Upper lobe of right lung (tissue), 1 donor: ENCODE data around the gene INHBC. TPM values are rescaled to one million over a fixed set of nuclear protein-coding genes. Genes with fewer than 3 reads are reported as not detected.

Experiments
- ATAC-seq: fragments of 200-7000 bp; cut with Tn5 transposase; one replicate; pipeline ENCODE4 v1.9.1; 2020; ENCODE audit warnings: mild to moderate bottlenecking, moderate library complexity
- DNase-seq: peaks from one replicate; pipeline ENCODE4 v3.0.0-alpha.2; 2020
- H3K27ac ChIP-seq: fragments of 200-600 bp; one replicate; pipeline ENCODE4 v1.8.0; 2022
- H3K27me3 ChIP-seq: fragments of 200-600 bp; one replicate; pipeline ENCODE4 v1.8.0; 2022; ENCODE audit warnings: mild to moderate bottlenecking
- H3K36me3 ChIP-seq: fragments of 200-600 bp; one replicate; pipeline ENCODE4 v1.8.0; 2022
- H3K4me1 ChIP-seq: fragments of 200-600 bp; one replicate; pipeline ENCODE4 v1.8.0; 2022
- H3K4me3 ChIP-seq: fragments of 200-600 bp; one replicate; pipeline ENCODE4 v1.8.0; 2022; ENCODE audit warnings: mild to moderate bottlenecking
- H3K9me3 ChIP-seq: fragments of 200-600 bp; one replicate; pipeline ENCODE4 v1.8.0; 2022
- intact Hi-C: fragments of 100-400 bp; cut with DNase I; formaldehyde crosslinking; loops from one replicate; pipeline ENCODE4 v1.11.0; 2022
- total RNA-seq: library from RNA; stranded (reverse); fragmentation: NEBNext Ultra II Directional; extraction: Animal tissue kit (Norgen Biotek cat#: 25700); gene quantifications from one replicate; pipeline ENCODE4 v1.2.1, GENCODE V29; 2021
- TF ChIP-seq, protein P1 (sequence below): fragments of 200-600 bp; IDR thresholded peaks from one replicate; pipeline ENCODE4 v1.8.0; 2022; ENCODE audit warnings: antibody characterized with exemption
- donor health status: DM: no; HTN: yes; CAD: no; lungs with severe emphysema.

Gene INHBC
- total RNA-seq, 1 donor from 2014 or later = not detected

DNA sequence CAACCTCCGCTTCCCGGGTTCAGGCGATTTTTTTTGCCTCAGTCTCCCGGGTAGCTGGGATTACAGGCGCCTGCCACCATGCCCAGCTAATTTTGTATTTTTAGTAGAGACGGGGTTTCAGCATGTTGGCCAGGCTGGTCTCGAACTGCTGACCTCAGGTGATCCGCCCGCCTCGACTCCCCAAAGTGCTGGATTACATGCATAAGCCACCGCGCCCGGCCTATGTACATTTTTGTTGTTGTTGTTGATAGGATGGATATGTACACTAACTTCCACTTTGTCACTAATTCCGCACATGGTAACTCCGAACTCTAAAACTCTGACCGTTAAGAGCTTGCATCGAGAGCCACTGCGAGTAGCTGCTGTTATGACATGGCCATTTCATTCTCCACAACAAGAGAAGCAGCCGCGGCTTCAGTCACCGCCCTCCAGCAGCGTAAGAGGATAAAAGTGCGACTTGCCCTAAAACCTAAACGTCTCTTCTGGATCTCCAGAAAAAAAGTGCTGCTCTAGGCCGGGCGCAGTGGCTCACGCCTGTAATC is 52.5 kb downstream of the INHBC start:
- Histone ChIP-seq H3K27me3 (no peaks in the 10 kb centered on the region), H3K4me3 (peak overlapping the region; percentile 87), H3K4me1 (peaks cover 8% of the 10 kb centered on the region), H3K27ac (peak overlapping the region; percentile 71), H3K36me3 (peaks cover 31% of the 10 kb centered on the region), H3K9me3 (no peaks in the 10 kb centered on the region)
- DNase-seq = no peak
- no peak for ATAC-seq
- intact Hi-C loops = no loop called here
- TF ChIP-seq, protein P1, sequence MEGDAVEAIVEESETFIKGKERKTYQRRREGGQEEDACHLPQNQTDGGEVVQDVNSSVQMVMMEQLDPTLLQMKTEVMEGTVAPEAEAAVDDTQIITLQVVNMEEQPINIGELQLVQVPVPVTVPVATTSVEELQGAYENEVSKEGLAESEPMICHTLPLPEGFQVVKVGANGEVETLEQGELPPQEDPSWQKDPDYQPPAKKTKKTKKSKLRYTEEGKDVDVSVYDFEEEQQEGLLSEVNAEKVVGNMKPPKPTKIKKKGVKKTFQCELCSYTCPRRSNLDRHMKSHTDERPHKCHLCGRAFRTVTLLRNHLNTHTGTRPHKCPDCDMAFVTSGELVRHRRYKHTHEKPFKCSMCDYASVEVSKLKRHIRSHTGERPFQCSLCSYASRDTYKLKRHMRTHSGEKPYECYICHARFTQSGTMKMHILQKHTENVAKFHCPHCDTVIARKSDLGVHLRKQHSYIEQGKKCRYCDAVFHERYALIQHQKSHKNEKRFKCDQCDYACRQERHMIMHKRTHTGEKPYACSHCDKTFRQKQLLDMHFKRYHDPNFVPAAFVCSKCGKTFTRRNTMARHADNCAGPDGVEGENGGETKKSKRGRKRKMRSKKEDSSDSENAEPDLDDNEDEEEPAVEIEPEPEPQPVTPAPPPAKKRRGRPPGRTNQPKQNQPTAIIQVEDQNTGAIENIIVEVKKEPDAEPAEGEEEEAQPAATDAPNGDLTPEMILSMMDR = no peak

DNA sequence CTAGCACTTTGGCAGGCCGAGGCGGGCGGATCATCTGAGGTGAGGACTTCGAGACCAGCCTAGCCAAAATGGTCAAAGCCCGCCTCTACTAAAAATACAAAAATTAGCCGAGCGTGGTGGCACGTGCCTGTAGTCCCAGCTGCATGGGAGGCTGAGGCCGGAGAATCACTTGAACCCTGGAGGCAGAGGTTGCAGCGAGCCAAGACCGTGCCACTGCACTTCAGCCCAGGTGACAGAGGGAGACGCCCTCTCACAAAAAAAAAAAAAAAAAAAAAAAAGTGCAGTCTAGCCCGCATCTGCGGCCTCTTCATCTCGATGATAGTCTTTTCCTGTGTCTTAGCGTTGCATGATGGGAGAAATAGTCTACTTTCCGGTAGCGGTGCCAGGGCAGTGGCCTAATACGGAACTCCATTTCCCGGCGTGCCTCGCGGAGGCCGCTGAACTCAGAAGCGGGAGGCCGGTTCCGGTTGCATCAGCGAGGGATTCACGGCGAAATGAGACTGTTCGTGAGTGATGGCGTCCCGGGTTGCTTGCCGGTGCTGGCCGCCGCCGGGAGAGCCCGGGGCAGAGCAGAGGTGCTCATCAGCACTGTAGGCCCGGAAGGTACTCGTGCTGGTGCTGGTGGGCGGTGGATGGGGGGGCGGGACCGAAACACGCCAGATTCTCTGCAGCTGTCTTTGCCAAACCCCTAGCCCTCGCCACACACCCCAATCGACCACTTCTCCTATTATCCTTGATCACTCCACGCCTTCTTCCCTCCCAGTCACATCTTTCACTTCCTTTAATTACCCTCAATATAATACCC is 53.2 kb downstream of the INHBC start, which contains the start of gene MARS1:
MARS1 (plus strand) TSS at position 472 of the 805 bp plus-strand sequence; CDS start at position 495, 23 bp downstream.
- intact Hi-C loops = no loop called here
- TF ChIP-seq, protein P1 = no peak
- Histone ChIP-seq H3K4me1 (peaks cover 8% of the 10 kb centered on the region), H3K9me3 (no peaks in the 10 kb centered on the region), H3K27me3 (no peaks in the 10 kb centered on the region), H3K36me3 (peaks cover 37% of the 10 kb centered on the region), H3K27ac (peak within 1 kb of the TSS; percentile 71), H3K4me3 (peak within 1 kb of the TSS; percentile 87)
- ATAC-seq = peak; percentile 99
- DNase-seq = peak; percentile 97

DNA sequence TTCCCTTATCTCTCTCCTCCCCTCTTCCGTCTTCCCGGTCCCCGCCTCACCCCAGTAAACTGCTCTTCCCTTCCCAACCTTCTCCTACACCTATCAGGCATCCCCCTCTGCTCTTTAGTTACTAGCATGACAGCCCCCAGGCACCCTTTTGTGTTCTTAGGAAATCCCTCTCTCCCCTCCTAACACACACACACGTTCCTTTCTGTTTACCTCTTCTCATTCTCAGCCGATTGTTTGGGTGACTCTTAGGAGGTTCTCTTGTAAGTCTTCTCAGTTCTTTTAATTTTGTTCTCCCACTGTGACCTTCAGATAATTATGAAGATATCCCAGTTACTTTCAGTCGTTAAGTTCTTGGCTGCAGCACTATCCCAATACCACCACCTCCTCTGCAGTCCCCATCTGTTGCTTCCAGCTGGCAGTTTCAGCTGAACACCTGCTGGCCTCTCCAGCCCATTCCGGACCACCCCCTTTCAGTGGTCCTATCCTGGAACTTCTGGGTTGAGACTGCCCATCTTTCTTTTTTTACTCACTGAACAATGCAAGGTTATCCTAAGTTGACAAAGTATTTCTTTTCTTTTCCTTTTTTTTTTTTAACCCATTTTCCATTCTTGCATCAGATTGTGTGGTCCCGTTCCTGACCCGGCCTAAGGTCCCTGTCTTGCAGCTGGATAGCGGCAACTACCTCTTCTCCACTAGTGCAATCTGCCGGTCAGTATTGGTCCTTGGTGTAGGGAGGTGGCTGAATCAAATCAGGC is 54.0 kb downstream of the INHBC start:
- Histone ChIP-seq H3K27me3 (no peaks in the 10 kb centered on the region), H3K9me3 (no peaks in the 10 kb centered on the region), H3K4me1 (peaks cover 8% of the 10 kb centered on the region), H3K27ac (peak overlapping the region; percentile 71), H3K36me3 (peaks cover 39% of the 10 kb centered on the region), H3K4me3 (peak overlapping the region; percentile 87)
- TF ChIP-seq, protein P1 = no peak
- DNase-seq (no peak), ATAC-seq (no peak)
- intact Hi-C loops = no loop called here

DNA sequence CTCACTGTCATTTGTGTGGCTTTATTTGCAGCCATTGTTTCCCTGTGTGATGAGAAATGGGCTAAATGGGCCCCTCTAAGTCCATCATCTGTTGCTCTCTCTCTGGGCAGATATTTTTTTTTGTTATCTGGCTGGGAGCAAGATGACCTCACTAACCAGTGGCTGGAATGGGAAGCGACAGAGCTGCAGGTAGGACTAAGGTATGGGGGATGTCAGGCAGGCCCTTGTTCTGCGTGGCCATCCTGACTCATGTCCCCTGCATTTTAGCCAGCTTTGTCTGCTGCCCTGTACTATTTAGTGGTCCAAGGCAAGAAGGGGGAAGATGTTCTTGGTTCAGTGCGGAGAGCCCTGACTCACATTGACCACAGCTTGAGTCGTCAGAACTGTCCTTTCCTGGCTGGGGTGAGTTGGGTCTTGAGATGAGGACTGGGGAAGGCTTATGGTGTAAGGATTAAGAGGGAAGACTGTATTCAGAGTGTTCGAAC is 54.6 kb downstream of the INHBC start:
- DNase-seq (no peak), ATAC-seq (no peak)
- Histone ChIP-seq H3K27ac (no peak overlapping the region), H3K27me3 (no peaks in the 10 kb centered on the region), H3K4me1 (peaks cover 8% of the 10 kb centered on the region), H3K36me3 (peaks cover 42% of the 10 kb centered on the region), H3K4me3 (peak overlapping the region; percentile 87), H3K9me3 (no peaks in the 10 kb centered on the region)
- intact Hi-C loops = no loop called here
- TF ChIP-seq, protein P1 = no peak

DNA sequence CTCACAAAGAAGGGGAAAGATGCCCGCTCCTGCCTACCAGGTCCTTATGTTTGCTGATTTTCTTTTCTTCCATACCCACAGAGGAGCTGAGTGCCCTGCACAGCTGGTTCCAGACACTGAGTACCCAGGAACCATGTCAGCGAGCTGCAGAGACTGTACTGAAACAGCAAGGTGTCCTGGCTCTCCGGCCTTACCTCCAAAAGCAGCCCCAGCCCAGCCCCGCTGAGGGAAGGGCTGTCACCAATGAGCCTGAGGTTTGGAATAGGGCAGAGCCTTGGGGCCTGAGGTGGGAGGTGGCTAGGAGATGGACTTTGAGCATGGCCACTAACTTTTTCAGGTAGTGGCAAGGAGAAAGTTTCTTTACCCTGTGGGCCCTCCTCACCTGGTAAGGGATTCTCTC is 55.5 kb downstream of the INHBC start:
- peaks cover 42% of the 10 kb centered on the region for H3K36me3 ChIP-seq

More for the DNA sequence above, 55.5 kb downstream of the INHBC start:
- no peaks in the 10 kb centered on the region for H3K27me3 ChIP-seq
- TF ChIP-seq, protein P1 = no peak
- H3K4me3 ChIP-seq = no peak overlapping the region
- no peaks in the 10 kb centered on the region for H3K9me3 ChIP-seq
- intact Hi-C loops = no loop called here
- no peak for DNase-seq
- peaks cover 8% of the 10 kb centered on the region for H3K4me1 ChIP-seq
- H3K27ac ChIP-seq = no peak overlapping the region
- ATAC-seq = no peak
